Thyroid gland (tissue), 4 donors: Measurements from ENCODE around the gene NIM1K.
"Not testable (repeated sequence)": the region's sequence is repeated elsewhere in the genome, so short reads cannot be mapped to it uniquely, and the experiment has no call there.

Experiments
- POLR2A ChIP-seq, 2 donors: fragments of 450-650 bp; IDR thresholded peaks; one replicate each; pipeline ENCODE4 v1.6.1; 2017; ENCODE audit warnings: antibody characterized with exemption in 2 of 2, mild to moderate bottlenecking in 2 of 2, moderate library complexity in 1 of 2
- TF ChIP-seq, protein P1 (sequence below), 6 experiments: fragments of 200-600 bp in 3 of 6; fragments of 450-650 bp in 3 of 6; sonication (generic) in 3 of 6; IDR thresholded peaks; one replicate each; pipeline ENCODE4 v1.5.1; 2016 to 2019; ENCODE audit warnings: antibody characterized with exemption in 6 of 6, mild to moderate bottlenecking in 2 of 6, inconsistent platforms in 1 of 6, moderate library complexity in 1 of 6

DNA sequence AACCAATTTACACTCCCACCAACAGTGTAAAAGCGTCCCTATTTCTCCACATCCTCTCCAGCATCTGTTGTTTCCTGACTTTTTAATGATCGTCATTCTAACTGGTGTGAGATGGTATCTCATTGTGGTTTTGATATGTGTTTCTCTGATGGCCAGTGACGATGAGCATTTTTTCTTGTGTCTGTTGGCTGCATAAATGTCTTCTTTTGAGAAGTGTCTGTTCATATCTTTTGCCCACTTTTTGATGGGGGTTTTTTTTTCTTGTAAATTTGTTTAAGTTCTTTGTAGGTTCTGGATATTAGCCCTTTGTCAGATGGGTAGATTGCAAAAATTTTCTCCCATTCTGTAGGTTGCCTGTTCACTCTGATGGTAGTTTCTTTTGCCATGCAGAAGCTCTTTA lies 131.5 kb downstream of the NIM1K start:
- TF ChIP-seq, protein P1, sequence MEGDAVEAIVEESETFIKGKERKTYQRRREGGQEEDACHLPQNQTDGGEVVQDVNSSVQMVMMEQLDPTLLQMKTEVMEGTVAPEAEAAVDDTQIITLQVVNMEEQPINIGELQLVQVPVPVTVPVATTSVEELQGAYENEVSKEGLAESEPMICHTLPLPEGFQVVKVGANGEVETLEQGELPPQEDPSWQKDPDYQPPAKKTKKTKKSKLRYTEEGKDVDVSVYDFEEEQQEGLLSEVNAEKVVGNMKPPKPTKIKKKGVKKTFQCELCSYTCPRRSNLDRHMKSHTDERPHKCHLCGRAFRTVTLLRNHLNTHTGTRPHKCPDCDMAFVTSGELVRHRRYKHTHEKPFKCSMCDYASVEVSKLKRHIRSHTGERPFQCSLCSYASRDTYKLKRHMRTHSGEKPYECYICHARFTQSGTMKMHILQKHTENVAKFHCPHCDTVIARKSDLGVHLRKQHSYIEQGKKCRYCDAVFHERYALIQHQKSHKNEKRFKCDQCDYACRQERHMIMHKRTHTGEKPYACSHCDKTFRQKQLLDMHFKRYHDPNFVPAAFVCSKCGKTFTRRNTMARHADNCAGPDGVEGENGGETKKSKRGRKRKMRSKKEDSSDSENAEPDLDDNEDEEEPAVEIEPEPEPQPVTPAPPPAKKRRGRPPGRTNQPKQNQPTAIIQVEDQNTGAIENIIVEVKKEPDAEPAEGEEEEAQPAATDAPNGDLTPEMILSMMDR (IDR thresholded peaks at IDR 0.05) = not testable (repeated sequence)
- not testable (repeated sequence) for TF ChIP-seq POLR2A (IDR thresholded peaks at IDR 0.05)
